ENCODE measurements around the gene MPPED1.

DNA sequence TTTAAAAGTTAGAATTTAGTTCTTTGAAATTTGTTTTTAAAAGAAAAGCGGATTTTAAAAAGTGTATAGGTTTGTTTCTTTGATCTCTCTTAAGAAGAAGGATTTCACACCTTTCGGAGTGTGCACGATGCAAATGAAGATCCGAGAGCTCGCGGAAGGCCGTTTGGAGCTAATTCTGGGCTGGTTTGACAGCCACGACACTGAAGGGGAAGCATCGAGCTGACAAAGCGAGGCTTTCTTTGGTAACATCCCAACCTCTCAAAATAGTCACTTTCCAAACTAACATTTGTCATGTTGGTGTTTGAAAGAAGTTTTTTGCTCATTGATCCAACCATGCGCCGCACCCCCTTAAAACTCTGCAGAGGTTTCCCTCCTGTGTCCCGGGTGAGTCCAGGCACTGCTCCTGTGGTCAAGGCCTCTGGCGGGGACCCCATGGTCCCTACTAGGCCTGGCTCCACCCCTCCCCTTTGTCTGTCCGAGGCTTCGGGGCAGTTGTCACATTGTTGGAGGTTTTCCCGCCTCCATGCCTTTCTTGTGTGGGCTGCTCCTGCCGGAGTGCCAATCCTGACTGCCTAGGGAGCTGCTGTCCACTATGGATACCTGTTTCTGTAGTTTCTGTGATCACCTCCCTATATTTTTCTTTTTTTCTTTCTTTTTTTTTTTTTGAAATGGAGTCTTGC lies 39.7 kb downstream of the MPPED1 start:
- TF ChIP-seq, protein P1, sequence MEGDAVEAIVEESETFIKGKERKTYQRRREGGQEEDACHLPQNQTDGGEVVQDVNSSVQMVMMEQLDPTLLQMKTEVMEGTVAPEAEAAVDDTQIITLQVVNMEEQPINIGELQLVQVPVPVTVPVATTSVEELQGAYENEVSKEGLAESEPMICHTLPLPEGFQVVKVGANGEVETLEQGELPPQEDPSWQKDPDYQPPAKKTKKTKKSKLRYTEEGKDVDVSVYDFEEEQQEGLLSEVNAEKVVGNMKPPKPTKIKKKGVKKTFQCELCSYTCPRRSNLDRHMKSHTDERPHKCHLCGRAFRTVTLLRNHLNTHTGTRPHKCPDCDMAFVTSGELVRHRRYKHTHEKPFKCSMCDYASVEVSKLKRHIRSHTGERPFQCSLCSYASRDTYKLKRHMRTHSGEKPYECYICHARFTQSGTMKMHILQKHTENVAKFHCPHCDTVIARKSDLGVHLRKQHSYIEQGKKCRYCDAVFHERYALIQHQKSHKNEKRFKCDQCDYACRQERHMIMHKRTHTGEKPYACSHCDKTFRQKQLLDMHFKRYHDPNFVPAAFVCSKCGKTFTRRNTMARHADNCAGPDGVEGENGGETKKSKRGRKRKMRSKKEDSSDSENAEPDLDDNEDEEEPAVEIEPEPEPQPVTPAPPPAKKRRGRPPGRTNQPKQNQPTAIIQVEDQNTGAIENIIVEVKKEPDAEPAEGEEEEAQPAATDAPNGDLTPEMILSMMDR (conservative IDR thresholded peaks at IDR 0.05 in 1 of 2, IDR thresholded peaks at IDR 0.05 in 1 of 2; ENCODE audit: low read depth in 1 of 2, low read length in 2 of 2), result no peak
- TF ChIP-seq EZH2 (IDR thresholded peaks at IDR 0.05; ENCODE audit: low read length, missing control alignments), result no peak
